ENCODE data around the gene TECPR2.
A peak's percentile ranks its signal among the peaks of the same experiment; 100 is the strongest.

The TECPR2 gene, protein sequence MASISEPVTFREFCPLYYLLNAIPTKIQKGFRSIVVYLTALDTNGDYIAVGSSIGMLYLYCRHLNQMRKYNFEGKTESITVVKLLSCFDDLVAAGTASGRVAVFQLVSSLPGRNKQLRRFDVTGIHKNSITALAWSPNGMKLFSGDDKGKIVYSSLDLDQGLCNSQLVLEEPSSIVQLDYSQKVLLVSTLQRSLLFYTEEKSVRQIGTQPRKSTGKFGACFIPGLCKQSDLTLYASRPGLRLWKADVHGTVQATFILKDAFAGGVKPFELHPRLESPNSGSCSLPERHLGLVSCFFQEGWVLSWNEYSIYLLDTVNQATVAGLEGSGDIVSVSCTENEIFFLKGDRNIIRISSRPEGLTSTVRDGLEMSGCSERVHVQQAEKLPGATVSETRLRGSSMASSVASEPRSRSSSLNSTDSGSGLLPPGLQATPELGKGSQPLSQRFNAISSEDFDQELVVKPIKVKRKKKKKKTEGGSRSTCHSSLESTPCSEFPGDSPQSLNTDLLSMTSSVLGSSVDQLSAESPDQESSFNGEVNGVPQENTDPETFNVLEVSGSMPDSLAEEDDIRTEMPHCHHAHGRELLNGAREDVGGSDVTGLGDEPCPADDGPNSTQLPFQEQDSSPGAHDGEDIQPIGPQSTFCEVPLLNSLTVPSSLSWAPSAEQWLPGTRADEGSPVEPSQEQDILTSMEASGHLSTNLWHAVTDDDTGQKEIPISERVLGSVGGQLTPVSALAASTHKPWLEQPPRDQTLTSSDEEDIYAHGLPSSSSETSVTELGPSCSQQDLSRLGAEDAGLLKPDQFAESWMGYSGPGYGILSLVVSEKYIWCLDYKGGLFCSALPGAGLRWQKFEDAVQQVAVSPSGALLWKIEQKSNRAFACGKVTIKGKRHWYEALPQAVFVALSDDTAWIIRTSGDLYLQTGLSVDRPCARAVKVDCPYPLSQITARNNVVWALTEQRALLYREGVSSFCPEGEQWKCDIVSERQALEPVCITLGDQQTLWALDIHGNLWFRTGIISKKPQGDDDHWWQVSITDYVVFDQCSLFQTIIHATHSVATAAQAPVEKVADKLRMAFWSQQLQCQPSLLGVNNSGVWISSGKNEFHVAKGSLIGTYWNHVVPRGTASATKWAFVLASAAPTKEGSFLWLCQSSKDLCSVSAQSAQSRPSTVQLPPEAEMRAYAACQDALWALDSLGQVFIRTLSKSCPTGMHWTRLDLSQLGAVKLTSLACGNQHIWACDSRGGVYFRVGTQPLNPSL (N-terminal part only)

DNA sequence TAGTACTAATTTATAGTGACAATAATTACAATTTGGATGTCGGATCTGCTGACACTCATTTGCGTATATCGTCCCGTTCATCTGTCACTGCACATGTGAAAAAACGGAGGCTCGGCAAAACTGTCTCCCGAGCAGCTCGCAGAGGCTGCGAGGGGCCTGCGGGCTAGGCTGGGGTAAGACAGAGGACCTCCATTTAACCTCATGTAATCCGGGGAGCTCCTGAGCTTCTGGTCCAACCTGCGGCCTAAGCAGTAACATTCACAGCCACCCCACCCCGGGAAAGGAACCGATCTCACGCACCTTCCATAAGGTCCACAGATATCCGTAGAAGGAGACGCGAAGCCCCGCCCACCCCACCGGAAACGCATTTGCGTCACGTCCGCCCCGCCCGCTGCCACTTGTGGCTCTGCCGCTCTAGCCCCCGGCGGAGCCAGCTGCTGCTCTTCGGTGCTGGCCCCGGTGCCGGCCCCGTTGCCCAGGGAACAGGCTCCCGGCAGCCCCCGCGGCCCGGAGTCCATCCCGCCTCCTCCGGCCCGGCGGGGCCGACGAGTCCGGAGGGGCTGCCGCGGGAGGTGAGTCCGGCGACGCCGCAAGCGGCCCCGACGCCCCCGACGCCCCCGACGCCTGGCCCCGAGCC, at the start of gene TECPR2, which contains the start of gene CINP:
TECPR2 (plus strand) TSS at position 397 of the 637 bp plus-strand sequence. CDS start 13,781 bp downstream, outside the sequence.
CINP (minus strand) TSS at position 346 of the 637 bp plus-strand sequence; CDS start at position 307, 39 bp downstream.
- peak within 1 kb of the TSS; percentile 83 for H3K27ac ChIP-seq
- no peaks in the 10 kb centered on the region for H3K36me3 ChIP-seq (ENCODE audit: control insufficient read depth, insufficient read depth, low read length)
- H3K9ac ChIP-seq = peak within 1 kb of the TSS; percentile 55
- peak within 1 kb of the TSS; percentile 75 for H3K4me2 ChIP-seq (ENCODE audit: low read length)
- peaks cover 28% of the 10 kb centered on the region for H3K79me2 ChIP-seq
- no peaks in the 10 kb centered on the region for H3K27me3 ChIP-seq (ENCODE audit: control insufficient read depth, insufficient read depth, low read length)
- TF ChIP-seq, protein P1, sequence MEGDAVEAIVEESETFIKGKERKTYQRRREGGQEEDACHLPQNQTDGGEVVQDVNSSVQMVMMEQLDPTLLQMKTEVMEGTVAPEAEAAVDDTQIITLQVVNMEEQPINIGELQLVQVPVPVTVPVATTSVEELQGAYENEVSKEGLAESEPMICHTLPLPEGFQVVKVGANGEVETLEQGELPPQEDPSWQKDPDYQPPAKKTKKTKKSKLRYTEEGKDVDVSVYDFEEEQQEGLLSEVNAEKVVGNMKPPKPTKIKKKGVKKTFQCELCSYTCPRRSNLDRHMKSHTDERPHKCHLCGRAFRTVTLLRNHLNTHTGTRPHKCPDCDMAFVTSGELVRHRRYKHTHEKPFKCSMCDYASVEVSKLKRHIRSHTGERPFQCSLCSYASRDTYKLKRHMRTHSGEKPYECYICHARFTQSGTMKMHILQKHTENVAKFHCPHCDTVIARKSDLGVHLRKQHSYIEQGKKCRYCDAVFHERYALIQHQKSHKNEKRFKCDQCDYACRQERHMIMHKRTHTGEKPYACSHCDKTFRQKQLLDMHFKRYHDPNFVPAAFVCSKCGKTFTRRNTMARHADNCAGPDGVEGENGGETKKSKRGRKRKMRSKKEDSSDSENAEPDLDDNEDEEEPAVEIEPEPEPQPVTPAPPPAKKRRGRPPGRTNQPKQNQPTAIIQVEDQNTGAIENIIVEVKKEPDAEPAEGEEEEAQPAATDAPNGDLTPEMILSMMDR (IDR thresholded peaks at IDR 0.05) = no peak
- H3K4me3 ChIP-seq (ENCODE audit: low read depth, low read length) = peak within 1 kb of the TSS; percentile 88
- peak within 1 kb of the TSS; percentile 98 for H2AFZ ChIP-seq
- peaks cover 14% of the 10 kb centered on the region for H3K4me1 ChIP-seq
- no peaks in the 10 kb centered on the region for H3K9me3 ChIP-seq (ENCODE audit: control insufficient read depth, low read length)

DNA sequence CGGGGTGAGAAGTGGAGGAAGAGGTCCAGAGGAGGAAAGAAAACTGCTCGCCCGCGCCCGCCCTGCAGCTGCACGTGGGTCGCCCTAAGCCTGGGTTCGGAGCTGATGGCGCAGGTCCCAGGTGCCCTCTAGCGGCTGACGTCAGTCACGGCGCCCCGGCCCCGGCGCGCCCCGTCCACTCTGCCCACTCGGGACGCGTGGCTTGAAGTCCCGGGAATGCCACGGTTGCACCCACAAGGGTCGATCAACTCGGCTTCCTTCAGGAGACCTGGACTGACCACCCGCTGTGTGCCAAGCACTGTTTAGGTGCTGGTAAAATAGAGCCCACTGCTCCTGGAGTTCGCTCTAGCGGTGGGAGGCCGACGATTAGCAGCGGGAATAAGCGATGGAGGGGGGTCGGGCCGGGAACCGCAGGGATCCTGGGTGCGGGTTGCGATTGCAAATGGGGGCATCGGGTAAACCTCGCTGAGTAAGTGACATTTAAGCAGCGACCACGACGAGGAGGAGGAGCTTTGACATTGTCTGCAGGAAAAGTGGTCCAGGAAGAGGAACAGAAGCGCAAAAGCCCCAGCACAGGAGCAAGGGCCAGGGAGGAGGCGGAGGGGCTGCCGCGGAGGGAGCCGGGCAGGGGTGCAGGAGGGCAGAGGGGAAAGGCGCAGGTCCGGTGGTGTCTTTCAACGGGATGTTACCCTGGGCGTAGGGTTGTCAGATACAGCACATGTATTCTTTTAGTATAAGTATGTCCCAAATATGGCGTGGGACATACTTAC, 48.3 kb upstream of the TECPR2 start:
- TF ChIP-seq, protein P1 (IDR thresholded peaks at IDR 0.05) = peak; percentile 94
- no peak overlapping the region for H3K27ac ChIP-seq
- peak overlapping the region; percentile 74 for H2AFZ ChIP-seq
- peak overlapping the region; percentile 73 for H3K4me2 ChIP-seq (ENCODE audit: low read length)
- no peaks in the 10 kb centered on the region for H3K36me3 ChIP-seq (ENCODE audit: control insufficient read depth, insufficient read depth, low read length)
- H3K9ac ChIP-seq = no peak overlapping the region
- H3K4me1 ChIP-seq = peaks cover 16% of the 10 kb centered on the region
- no peaks in the 10 kb centered on the region for H3K79me2 ChIP-seq
- H3K9me3 ChIP-seq (ENCODE audit: control insufficient read depth, low read length) = no peaks in the 10 kb centered on the region
- no peaks in the 10 kb centered on the region for H3K27me3 ChIP-seq (ENCODE audit: control insufficient read depth, insufficient read depth, low read length)
- peak overlapping the region; percentile 49 for H3K4me3 ChIP-seq (ENCODE audit: low read depth, low read length)

DNA sequence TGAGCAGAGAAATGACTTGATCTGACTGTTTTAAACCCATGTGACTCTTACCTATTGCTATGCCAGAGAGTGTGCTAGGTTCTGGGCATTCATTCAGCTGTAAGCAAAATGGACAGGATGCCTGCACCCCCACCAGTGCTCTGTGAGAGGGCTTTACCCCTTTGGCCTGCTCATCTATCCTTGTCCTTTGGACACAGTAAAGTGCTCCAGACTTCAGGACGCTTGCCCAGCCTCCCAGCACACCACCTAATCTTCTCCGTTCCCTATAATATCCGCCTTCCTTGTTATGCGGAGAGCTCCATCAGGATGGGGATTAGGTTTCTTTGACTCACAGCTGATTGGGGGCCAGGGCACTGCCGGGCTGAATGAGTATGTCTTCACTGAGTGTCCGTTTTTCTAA, 47.6 kb upstream of the TECPR2 start:
- H3K9me3 ChIP-seq (ENCODE audit: control insufficient read depth, low read length) = no peaks in the 10 kb centered on the region
- H3K36me3 ChIP-seq (ENCODE audit: control insufficient read depth, insufficient read depth, low read length) = no peaks in the 10 kb centered on the region
- no peak overlapping the region for H2AFZ ChIP-seq
- TF ChIP-seq, protein P1 (IDR thresholded peaks at IDR 0.05) = no peak
- H3K4me1 ChIP-seq = peaks cover 16% of the 10 kb centered on the region
- no peak overlapping the region for H3K27ac ChIP-seq
- no peaks in the 10 kb centered on the region for H3K79me2 ChIP-seq
- no peaks in the 10 kb centered on the region for H3K27me3 ChIP-seq (ENCODE audit: control insufficient read depth, insufficient read depth, low read length)
- no peak overlapping the region for H3K4me3 ChIP-seq (ENCODE audit: low read depth, low read length)
- no peak overlapping the region for H3K9ac ChIP-seq
- no peak overlapping the region for H3K4me2 ChIP-seq (ENCODE audit: low read length)

DNA sequence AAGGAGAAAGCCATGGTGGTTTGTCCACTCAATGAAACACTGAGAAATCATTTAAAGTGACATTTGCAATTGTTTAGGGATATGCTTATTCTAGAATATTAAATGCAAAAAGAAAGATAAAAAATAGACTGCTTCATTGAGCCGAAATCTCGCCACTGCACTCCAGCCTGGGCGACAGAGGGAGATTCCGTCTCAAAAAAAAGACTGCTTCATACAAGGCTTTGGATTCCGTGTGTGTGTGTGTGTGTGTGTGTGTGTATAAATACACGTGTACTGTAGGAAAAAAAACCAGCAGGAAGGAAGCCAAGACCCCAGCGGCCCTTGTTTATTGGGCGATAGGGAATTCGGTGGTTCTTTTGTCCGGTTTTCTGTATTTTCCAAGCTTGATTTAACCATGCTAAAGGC, 46.4 kb upstream of the TECPR2 start:
- H3K4me3 ChIP-seq (ENCODE audit: low read depth, low read length) = peak overlapping the region; percentile 55
- no peak overlapping the region for H3K9ac ChIP-seq
- TF ChIP-seq, protein P1 (IDR thresholded peaks at IDR 0.05) = no peak
- H3K79me2 ChIP-seq = no peaks in the 10 kb centered on the region
- H3K4me1 ChIP-seq = peaks cover 21% of the 10 kb centered on the region
- H3K4me2 ChIP-seq (ENCODE audit: low read length) = peak overlapping the region; percentile 88
- H3K27ac ChIP-seq = peak overlapping the region; percentile 76
- no peaks in the 10 kb centered on the region for H3K36me3 ChIP-seq (ENCODE audit: control insufficient read depth, insufficient read depth, low read length)
- no peaks in the 10 kb centered on the region for H3K9me3 ChIP-seq (ENCODE audit: control insufficient read depth, low read length)
- no peaks in the 10 kb centered on the region for H3K27me3 ChIP-seq (ENCODE audit: control insufficient read depth, insufficient read depth, low read length)
- H2AFZ ChIP-seq = peak overlapping the region; percentile 77
